SIG-M5 treated with dmso at 0.1 percent for 504 hours (cell line): ENCODE measurements around the gene TBL1X.

ENCODE experiments used
- DNase-seq: peaks from one replicate; lab custom pipeline; 2025; ENCODE audit not compliant: unreplicated experiment; lab: John Stamatoyannopoulos, UW

The TBL1X gene

DNA sequence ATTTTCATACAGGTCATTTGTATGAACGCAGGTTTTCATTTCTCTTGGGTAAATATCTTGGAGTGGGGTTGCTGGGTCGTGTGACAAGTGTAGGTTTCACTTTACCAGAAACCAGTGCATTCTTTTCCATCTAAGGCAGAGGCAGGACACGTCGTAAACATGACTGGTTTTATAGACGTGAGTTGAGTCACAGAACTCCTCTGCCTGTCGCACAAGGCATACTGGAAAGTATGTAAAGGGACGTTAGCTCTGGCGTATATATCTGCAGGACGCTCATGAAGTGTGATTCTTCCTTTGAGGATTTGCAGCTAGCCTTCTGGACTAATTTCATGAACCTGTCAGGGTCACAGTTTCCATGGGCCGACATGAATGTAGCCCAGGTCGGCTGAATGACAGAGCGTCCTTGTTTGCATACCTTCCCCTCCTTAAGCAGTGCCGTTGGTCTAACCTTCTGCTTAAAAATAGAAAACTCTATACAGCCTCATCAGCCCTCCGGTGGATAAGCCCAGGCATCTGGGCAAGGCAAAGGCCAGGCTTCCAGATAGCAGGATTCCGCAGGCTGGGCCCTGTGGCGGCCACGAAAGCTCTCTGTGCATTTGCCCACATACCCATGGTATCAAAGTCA, 194.8 kb downstream of the TBL1X start:
- no peak for DNase-seq

DNA sequence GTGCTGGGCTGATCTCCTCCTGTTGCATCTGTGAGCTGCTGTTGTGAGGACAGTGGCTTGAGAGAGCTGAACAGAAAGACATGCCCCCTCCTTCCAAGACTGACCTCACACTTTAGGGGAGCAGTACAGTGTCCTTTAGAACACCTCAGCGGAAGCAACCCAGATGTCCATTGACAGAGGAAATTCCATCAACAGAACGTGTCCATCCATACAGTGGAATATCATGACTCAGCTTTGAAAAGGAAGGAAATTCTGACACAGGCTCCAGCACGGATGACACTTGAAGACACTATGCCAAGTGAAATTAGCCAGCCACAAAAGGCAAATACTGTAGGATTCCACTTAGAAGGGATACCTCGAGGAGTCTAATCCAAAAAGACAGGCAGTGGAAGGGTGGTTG, 197.3 kb downstream of the TBL1X start:
- no peak for DNase-seq

DNA sequence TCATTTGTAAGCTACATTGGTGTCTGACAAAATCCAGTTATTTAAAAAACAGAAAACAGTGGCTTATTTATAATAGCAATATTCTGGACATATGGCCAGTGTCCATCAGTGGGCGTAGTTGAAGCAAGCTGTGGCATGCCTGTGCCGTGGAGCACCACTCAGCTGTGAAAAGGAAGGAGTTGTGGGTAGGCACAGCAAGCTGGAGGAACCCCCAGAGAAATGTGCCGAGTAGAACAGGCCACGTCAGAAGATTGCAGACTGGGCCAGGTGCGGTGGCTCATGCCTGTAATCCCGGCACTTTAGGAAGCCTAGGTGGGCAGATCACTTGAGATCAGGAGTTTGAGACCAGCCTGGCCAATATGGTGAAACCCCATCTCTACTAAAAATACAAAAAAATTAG, 198.4 kb downstream of the TBL1X start:
- DNase-seq = no peak

- DNase-seq = no peak
Measured at GRCh38 chrX:9664224-9664623, 199.4 kb downstream of the TBL1X start.

- no peak for DNase-seq
Measured at GRCh38 chrX:9665113-9665512, 200.3 kb downstream of the TBL1X start.

DNA sequence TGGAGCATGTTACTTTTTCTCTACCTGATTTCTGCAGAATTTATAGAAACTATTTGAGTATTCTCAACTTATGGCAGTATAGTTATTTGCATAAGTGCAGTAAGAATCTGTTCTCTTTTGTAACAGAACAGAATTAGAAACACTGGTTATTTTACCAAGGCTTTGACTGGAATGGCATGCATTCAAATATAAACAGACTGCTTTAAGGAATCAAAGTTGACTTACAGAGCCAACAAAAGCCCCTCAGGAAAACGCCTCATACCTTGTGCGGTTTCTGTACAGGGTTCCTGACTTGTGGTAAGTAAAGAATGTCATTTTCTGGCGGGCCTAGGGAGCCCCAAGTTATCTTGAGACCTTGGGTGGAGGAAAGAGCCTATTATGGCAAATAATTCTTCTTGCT, 203.7 kb downstream of the TBL1X start:
- no peak for DNase-seq

DNA sequence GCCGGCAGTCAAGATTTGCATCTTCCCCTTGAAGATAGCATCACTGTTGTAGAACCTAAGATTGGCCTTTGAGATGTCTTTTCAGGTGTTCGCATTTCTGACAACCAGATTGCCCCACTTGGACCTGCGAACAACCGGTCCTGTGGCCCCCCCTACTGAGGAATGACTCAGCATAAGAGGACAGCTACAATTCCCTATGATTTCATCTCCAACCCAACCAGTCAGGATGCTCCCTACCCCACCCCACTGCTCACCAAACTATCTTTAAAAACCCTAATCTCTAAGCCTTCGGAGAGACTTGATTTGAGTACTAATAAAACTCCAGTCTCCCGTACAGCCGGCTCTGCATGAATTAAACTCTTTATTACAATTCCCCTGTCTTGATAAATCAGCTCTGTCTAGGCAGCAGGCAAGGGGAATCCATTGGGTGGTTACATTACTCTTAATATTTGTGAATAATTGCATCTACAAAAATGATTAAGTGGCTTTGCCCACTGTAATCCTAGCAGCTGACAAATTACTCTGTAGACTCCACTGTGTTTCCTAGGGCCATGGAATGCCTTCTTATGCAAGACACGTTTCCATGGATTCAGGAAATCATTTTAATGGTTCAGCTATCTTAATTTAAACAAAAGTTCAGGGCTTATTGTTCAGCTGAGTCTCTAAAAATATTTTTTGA, 205.4 kb downstream of the TBL1X start:
- no peak for DNase-seq

DNA sequence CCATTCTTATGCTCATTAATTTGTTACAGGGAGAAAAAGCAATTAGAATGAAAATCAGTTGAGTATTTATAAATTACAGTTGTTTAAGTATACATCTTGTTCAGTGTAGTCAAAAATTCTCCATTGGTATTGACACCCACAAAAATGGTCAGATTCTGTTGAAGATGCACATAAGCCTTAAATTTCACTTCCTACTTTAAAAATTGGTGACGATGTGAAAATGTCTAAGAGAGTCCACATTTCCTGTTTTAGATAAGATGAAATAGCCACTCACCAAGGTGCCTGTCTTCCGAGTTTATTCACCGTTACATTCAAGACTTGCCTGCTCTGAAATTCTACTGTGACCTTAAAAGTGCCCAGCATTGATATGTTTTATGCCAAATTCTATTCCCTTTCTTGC, 207.1 kb downstream of the TBL1X start:
- no peak for DNase-seq

DNA sequence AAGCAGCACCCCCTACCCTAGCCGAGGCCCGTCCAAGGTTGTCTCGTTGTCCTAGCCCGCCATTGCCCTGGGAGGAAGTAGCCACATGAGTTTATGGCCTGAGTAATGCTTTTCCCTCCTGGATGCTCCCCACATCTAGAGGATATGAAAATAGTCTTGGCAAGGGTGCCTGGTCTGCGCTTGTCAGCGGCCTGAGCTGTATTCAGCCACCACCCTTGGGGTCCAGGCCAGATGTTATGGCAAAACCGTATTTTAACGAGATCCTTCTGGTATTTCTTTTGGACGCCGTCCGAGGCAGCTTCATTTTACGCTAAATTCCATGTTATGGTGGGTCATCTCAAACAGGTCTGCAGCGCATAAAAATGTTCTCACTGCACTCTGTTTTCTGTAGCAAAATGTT, 211.4 kb downstream of the TBL1X start:
- DNase-seq = no peak

DNA sequence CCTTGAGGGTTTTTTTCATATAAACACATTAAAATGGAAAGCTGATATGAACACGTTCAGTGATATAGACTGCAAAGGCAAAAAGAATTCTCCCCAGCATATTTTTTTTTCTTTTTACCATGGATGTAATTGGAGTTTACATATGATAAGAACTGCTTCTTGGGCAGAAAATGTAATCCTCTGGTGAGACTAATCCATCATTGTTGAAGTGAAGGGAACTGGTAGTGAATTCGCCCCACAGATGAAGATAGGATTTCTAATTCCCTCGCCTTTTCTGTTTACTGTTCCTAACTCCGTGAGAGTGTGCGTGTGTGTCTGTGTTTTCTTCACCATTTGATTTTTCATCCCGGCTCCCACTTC, 211.9 kb downstream of the TBL1X start:
- DNase-seq = no peak

GRCh38 chrX:9677098-9677739, 212.4 kb downstream of the TBL1X start:
- peak; percentile 70 for DNase-seq

GRCh38 chrX:9678215-9678965, 213.5 kb downstream of the TBL1X start:
- DNase-seq = no peak

DNA sequence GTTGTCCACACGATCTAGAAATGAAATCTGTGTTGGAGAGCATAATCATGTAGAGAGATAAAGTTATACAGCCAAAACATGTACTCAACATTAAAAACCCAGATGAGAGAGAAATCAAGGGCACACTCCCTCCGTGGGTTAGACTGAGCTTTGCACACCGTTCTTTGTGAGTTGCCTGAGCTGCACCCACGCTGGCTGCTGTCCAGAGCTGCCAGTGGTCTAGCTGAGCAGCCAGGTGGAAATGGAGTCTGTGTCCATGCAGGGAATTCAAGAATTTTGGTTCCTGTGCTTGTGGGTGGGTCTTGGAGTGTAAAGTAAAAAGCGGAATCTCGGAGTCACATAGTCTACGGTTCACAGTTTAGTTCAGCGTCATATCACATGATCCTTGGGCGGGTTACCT, 216.2 kb downstream of the TBL1X start:
- DNase-seq = no peak

DNA sequence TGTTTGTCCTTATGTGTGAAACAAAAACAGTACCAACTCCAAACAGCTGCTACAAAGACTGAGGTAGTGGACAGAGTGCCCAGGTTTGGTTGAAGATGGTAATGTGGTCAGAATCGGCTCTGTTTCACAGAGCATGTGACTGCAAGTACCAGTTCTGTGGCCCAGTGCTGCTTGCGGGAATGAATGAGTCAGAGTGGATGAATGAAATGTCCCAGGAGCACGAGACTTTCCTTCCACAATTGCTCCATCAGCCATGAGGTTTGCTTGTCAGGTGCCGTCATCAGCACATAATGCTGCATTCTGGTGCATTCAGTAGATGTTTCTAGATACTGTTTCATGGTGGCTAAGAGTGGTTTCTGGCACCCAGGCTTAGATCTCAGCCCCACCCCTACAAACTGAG, 216.6 kb downstream of the TBL1X start:
- no peak for DNase-seq

DNA sequence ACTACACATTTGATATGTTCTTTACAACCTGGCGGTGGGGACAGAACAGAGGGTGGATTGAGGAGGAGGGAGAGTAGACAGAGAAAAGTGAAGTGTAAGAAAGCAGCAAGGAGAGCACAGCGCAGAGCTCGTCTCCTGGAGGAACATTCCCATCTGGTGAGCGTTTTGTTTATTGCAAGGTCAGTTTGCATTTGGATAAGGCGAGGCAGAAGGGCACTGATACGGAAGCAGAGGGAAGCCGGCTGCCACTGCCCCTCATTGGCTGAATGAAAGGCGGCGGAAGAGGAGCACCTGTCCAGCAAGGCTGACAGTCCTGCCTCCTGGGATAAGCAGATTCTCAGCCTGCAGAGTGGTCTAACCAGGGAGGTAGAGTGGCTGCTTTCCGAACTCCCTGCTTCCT, 217.6 kb downstream of the TBL1X start:
- no peak for DNase-seq

DNA sequence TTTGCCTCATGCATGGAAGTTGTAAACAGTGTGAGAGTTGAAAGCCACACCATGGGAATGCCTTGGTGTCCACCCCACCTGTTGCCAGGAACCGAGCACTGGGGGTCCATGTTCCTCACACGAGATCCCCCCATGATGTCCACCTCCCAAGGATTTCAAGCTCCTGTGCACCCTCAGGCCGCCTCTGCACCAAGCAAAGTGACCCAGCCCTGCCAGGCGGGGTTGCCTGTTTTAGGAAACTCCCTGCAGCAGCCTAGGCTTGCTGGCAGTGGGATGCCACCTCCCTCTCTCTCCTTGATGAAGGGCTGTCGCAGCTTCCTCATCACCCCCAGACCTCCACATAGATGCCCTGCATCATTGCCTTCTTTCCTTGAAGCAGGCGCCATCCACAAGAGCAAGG, 218.0 kb downstream of the TBL1X start:
- no peak for DNase-seq

DNA sequence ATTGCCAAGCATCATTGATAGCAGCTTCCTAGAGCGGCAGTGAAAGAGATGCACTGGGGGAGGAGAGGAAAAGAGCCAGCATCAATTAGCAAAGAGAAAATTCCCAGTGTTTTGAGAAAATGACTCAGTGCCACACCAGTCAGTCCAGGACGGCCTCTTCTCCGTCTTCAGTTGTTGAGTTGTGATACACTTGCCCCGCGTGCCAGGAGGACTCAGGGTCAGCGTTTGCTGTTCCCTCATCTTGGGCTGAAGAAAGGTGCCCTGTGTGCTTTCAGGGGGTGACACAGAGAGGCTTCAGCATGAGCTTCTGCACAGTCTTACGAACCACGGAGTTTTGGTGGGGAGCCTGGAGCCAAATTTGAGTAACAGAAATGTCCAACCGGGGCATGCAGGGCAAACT, 218.5 kb downstream of the TBL1X start:
- no peak for DNase-seq

DNA sequence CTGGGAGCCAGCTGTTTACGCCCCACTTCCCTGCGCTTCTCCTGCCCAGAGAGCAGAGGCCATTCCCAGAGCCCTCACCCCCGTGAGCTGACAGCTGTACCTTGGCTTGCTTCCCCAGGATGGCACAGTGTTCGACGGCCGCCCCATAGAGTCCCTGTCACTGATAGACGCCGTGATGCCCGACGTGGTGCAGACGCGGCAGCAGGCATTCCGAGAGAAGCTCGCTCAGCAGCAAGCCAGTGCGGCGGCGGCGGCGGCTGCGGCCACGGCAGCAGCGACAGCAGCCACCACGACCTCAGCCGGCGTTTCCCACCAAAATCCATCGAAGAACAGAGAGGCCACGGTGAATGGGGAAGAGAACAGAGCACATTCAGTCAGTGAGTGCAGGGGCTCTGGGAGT, 223.0 kb downstream of the TBL1X start:
- DNase-seq = no peak

GRCh38 chrX:9688833-9689232, 224.0 kb downstream of the TBL1X start:
- DNase-seq = no peak

- DNase-seq = no peak
Measured at GRCh38 chrX:9690046-9690445, 225.2 kb downstream of the TBL1X start.

DNA sequence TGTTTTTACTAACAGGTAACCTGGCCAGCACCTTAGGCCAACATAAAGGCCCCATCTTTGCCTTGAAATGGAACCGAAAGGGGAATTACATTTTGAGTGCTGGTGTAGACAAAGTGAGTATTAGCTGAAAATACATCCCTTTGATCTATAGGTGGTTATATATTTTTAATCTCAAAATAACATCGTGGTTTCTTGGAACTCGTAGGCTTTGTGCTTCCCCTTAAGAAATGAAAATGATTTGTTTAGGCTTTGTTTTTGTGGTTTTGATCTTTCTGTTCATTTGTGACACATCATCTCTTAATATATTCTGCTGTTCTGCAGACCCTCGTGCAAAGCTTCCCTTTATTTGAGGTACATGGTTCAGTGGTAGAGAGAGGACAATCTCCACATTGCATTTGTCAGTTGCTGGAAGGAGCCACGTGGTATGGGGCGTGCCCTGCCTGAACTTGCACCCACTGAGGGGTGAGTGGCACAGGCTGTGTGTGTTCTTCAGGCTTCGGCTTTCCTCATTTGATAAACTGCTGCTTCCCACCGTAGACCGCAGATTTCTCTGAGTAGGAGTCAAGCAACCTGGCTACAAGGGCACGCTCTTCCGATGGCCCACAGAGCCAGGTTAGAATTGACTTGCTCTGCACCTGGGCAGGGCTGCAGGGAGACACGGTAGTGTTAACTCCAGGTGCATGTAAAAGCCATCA, 228.6 kb downstream of the TBL1X start:
- DNase-seq = no peak
